Endothelial cell of umbilical vein (primary cell): ENCODE data around the gene ITGB1.

Source experiments
- CTCF ChIP-seq, 2 donors: IDR thresholded peaks; 1 replicate in 1 of 2; 2 replicates in 1 of 2; pipeline ENCODE4 v1.5.1; 2011; ENCODE audit warnings: low read length in 2 of 2, mild to moderate bottlenecking in 2 of 2, moderate library complexity in 2 of 2, control low read depth in 1 of 2, inconsistent platforms in 1 of 2, low read depth in 1 of 2; ENCODE audit not compliant: insufficient read depth in 1 of 2; ENCODE audit errors: extremely low read depth in 1 of 2
- EZH2 ChIP-seq: IDR thresholded peaks from 2 replicates; pipeline ENCODE4 v1.6.1; 2012; ENCODE audit warnings: borderline replicate concordance, low read depth, mild to moderate bottlenecking, moderate library complexity, low read length, inconsistent platforms; ENCODE audit not compliant: severe bottlenecking
- MAX ChIP-seq: IDR thresholded peaks from 2 replicates; pipeline ENCODE4 v1.6.1; 2011; ENCODE audit not compliant: insufficient read depth, insufficient read length
- MYC ChIP-seq: IDR thresholded peaks from one replicate; pipeline ENCODE4 v1.6.1; 2011; ENCODE audit warnings: mild to moderate bottlenecking, low read depth, low read length
- POLR2A ChIP-seq: IDR thresholded peaks from 2 replicates; pipeline ENCODE4 v1.6.1; 2012; ENCODE audit warnings: low read depth, mild to moderate bottlenecking, control low read depth, low read length
- POLR2AphosphoS5 ChIP-seq: IDR thresholded peaks from 2 replicates; pipeline ENCODE4 v1.6.1; 2012; ENCODE audit warnings: low read depth, mild to moderate bottlenecking, control low read depth, low read length, moderate library complexity; ENCODE audit not compliant: insufficient read depth

- TF ChIP-seq CTCF (IDR thresholded peaks at IDR 0.05; ENCODE audit: extremely low read depth in 1 of 2, insufficient read depth in 1 of 2, low read depth in 1 of 2, low read length in 2 of 2): no peak
- no peak for TF ChIP-seq POLR2AphosphoS5
- no peak for TF ChIP-seq POLR2A
- TF ChIP-seq MAX: no peak
- TF ChIP-seq EZH2: no peak
- TF ChIP-seq MYC: no peak
Observed at GRCh38 chr10:32990811-32991210, 32.8 kb upstream of the ITGB1 start.
